Osteocyte (in vitro differentiated cells): ENCODE results near the gene IQSEC3. TPM values are rescaled to one million over a fixed set of nuclear protein-coding genes. Genes with fewer than 3 reads are reported as not detected.

ENCODE experiments used
- DNase-seq: peaks from one replicate; pipeline ENCODE4 v3.0.0; 2021; ENCODE audit warnings: mixed read lengths; ENCODE audit not compliant: unreplicated experiment; ENCODE audit errors: extremely low spot score
- H3K27ac Mint-ChIP-seq: one replicate; pipeline ENCODE4 v1.8.0; 2021; ENCODE audit warnings: mild to moderate bottlenecking, mixed read lengths; ENCODE audit not compliant: unreplicated experiment
- H3K27me3 Mint-ChIP-seq: one replicate; pipeline ENCODE4 v1.8.0; 2021; ENCODE audit warnings: mixed read lengths; ENCODE audit not compliant: unreplicated experiment
- H3K36me3 Mint-ChIP-seq: one replicate; pipeline ENCODE4 v1.8.0; 2021; ENCODE audit warnings: mixed read lengths; ENCODE audit not compliant: unreplicated experiment
- H3K4me1 Mint-ChIP-seq: one replicate; pipeline ENCODE4 v1.8.0; 2021; ENCODE audit warnings: mixed read lengths; ENCODE audit not compliant: unreplicated experiment
- H3K4me3 Mint-ChIP-seq: one replicate; pipeline ENCODE4 v1.8.0; 2021; ENCODE audit warnings: mild to moderate bottlenecking, moderate library complexity, mixed read lengths; ENCODE audit not compliant: unreplicated experiment
- H3K9me3 Mint-ChIP-seq: one replicate; pipeline ENCODE4 v1.8.0; 2021; ENCODE audit warnings: mixed read lengths; ENCODE audit not compliant: unreplicated experiment
- total RNA-seq: library from RNA; stranded (reverse); gene quantifications from 2 replicates; pipeline ENCODE4 v1.2.1, GENCODE V29; 2021
- TF ChIP-seq, protein P1 (sequence below): fragments of 200-600 bp; sonication (generic); IDR thresholded peaks from 2 replicates; pipeline ENCODE4 v1.5.0; 2021; ENCODE audit warnings: antibody characterized with exemption, mild to moderate bottlenecking, moderate library complexity

Gene IQSEC3
- total RNA-seq, 1 donor from 2014 or later: 0.56 TPM

DNA sequence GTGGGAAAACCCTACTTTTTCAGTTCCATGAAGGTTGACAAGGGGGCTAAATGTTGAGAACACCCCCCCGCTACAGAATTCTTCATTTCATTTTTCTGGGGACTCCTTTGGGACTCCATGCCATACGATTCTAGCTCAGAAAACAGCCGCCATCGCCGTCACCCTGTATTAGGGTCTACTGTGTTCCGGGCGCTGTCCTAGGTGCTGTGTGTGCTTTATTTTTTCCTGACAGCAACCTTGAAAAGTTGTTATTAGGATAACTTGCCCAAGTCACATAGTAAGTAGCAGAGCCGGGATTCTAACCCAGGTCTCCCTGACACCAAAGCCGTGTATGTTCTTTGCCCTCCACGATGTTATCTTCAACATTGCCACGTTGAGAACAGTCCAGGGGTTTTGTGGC is 55.1 kb downstream of the IQSEC3 start:
- TF ChIP-seq, protein P1, sequence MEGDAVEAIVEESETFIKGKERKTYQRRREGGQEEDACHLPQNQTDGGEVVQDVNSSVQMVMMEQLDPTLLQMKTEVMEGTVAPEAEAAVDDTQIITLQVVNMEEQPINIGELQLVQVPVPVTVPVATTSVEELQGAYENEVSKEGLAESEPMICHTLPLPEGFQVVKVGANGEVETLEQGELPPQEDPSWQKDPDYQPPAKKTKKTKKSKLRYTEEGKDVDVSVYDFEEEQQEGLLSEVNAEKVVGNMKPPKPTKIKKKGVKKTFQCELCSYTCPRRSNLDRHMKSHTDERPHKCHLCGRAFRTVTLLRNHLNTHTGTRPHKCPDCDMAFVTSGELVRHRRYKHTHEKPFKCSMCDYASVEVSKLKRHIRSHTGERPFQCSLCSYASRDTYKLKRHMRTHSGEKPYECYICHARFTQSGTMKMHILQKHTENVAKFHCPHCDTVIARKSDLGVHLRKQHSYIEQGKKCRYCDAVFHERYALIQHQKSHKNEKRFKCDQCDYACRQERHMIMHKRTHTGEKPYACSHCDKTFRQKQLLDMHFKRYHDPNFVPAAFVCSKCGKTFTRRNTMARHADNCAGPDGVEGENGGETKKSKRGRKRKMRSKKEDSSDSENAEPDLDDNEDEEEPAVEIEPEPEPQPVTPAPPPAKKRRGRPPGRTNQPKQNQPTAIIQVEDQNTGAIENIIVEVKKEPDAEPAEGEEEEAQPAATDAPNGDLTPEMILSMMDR: no peak
- DNase-seq: no peak
- Mint-ChIP-seq H3K27me3 (peaks cover 20% of the 10 kb centered on the region), H3K27ac (no peak overlapping the region), H3K36me3 (no peaks in the 10 kb centered on the region), H3K4me3 (no peak overlapping the region), H3K4me1 (no peaks in the 10 kb centered on the region), H3K9me3 (no peaks in the 10 kb centered on the region)

DNA sequence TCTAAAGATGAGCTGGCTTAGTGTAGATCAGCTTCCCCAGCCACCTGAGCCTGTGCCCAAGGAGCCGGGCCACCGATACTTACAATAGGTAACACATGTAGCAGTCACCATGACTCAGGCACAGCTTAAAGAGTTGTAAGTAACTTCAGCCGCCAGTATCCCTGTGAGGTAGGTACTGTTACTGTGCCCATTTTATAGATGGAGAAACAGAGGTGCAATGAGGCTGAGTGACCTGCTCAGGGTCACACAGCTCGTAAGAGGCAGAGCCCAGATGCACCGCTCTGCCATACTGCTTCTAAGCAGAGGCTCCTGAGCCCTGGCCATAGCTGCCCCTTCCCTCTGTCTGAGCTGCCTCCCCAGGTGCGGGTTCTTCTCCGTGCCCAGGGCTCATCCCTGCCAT is 58.5 kb downstream of the IQSEC3 start:
- no peaks in the 10 kb centered on the region for H3K36me3 Mint-ChIP-seq
- no peak overlapping the region for H3K27ac Mint-ChIP-seq
- no peak for DNase-seq
- no peaks in the 10 kb centered on the region for H3K9me3 Mint-ChIP-seq
- no peaks in the 10 kb centered on the region for H3K4me1 Mint-ChIP-seq
- H3K4me3 Mint-ChIP-seq: no peak overlapping the region
- TF ChIP-seq, protein P1: no peak
- peaks cover 25% of the 10 kb centered on the region for H3K27me3 Mint-ChIP-seq

DNA sequence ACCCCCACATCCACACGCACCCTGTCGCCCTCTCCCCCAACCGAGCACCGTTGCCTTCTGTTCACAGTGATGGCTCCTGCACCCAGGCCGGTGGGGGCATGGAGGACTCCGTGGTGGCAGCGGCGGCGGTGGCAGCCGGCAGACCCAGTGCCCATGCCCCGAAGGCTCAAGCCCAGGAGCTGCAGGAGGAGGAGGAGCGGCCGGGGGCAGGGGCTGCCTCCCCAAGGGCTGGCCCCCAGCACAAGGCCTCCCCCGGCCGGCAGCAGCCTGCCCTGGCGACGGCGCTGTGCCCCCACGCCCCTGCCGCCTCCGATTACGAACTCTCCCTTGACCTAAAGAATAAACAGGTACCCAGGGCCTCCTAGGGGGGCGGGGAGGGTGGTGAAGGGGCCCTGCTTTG is 59.0 kb downstream of the IQSEC3 start:
- Mint-ChIP-seq H3K27ac (no peak overlapping the region), H3K36me3 (no peaks in the 10 kb centered on the region), H3K27me3 (peaks cover 23% of the 10 kb centered on the region), H3K9me3 (no peaks in the 10 kb centered on the region), H3K4me1 (no peaks in the 10 kb centered on the region), H3K4me3 (no peak overlapping the region)
- DNase-seq: no peak
- TF ChIP-seq, protein P1: no peak

DNA sequence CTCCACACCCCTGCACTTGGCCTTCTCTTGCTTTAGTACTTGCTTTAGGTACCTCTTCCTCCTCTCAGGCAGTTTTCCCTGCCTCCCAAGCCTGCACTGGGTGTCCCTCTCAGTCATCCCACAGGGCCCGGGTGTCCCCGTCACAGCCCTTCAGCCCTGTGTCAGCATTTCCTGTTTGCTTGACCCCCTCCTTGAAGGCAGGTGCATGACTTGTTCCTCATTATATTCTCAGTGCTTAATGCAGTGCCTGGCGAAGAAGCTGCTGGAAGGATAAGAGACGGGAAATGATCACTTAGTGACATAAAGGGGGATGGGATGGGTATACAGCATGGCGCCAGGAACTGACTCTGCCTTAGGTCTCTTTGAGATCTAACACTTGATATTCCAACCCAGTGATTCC is 61.5 kb downstream of the IQSEC3 start:
- no peak for DNase-seq
- Mint-ChIP-seq H3K9me3 (no peaks in the 10 kb centered on the region), H3K36me3 (no peaks in the 10 kb centered on the region), H3K27ac (no peak overlapping the region), H3K27me3 (peaks cover 37% of the 10 kb centered on the region), H3K4me3 (no peak overlapping the region), H3K4me1 (no peaks in the 10 kb centered on the region)
- TF ChIP-seq, protein P1: no peak

DNA sequence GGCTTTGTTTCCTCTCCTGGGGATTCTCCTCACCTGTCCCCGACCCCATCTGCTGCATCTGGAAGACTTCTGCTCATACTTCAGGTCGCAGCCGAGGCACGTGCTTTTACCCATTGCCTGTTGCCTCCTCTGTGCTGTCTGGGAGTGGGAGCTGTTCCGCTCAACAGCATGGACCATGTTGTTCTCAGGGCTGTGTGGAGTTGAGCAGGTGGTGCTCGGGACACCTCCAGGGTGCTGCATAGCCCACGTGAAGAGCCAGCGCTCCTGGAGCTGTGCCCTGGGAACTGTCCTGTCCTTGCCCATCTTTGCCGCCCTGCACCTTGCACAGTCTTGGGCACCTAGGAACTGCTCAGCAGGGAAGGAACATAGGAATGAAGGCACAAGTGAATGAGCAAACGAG is 62.4 kb downstream of the IQSEC3 start:
- Mint-ChIP-seq H3K27ac (no peak overlapping the region), H3K9me3 (no peaks in the 10 kb centered on the region), H3K36me3 (no peaks in the 10 kb centered on the region), H3K4me3 (no peak overlapping the region), H3K27me3 (peaks cover 44% of the 10 kb centered on the region), H3K4me1 (no peaks in the 10 kb centered on the region)
- TF ChIP-seq, protein P1: no peak
- DNase-seq: no peak
